Left kidney (tissue), 2 donors: Measurements from ENCODE around the gene AP1B1. TPM values are rescaled to one million over a fixed set of nuclear protein-coding genes. Genes with fewer than 3 reads are reported as not detected.

ENCODE experiments used
- DNase-seq: peaks from one replicate; pipeline ENCODE4 v3.0.0-alpha.2; 2013
- polyA plus RNA-seq: library from polyadenylated mRNA; unstranded; fragments of 120-200 nt; gene quantifications from one replicate; pipeline ENCODE4 v1.2.1, GENCODE V29; 2013; ENCODE audit not compliant: insufficient read length

Gene AP1B1
- polyA plus RNA-seq, 1 donor, result 43.9 TPM

- no peak for DNase-seq
These were observed 87.4 kb downstream of the AP1B1 start for GRCh38 chr22:29300807-29301601.

GRCh38 chr22:29300467-29300806, 87.9 kb downstream of the AP1B1 start:
- DNase-seq, result no peak

GRCh38 chr22:29299136-29299900, 89.1 kb downstream of the AP1B1 start:
- DNase-seq, result no peak

GRCh38 chr22:29298641-29299040, 89.7 kb downstream of the AP1B1 start:
- no peak for DNase-seq

- DNase-seq, result no peak
These were observed 96.0 kb downstream of the AP1B1 start for GRCh38 chr22:29292379-29292778.

- no peak for DNase-seq
These were observed 97.2 kb downstream of the AP1B1 start for GRCh38 chr22:29291215-29291614.

GRCh38 chr22:29290061-29290460, 98.3 kb downstream of the AP1B1 start:
- DNase-seq, result no peak

GRCh38 chr22:29288837-29289236, 99.5 kb downstream of the AP1B1 start:
- DNase-seq, result no peak

GRCh38 chr22:29284196-29284595, 104.2 kb downstream of the AP1B1 start:
- no peak for DNase-seq

- DNase-seq, result no peak
These were observed 110.4 kb downstream of the AP1B1 start for GRCh38 chr22:29277927-29278326.

Other genes with a start within 250 kb of the AP1B1 start
- 67.6 TPM for gene EMID1, start 182.7 kb downstream of the AP1B1 start, polyA plus RNA-seq
- gene RHBDD3, start 120.6 kb downstream of the AP1B1 start, polyA plus RNA-seq, result 25.4 TPM
- gene EWSR1, start 120.3 kb downstream of the AP1B1 start, polyA plus RNA-seq, result 404 TPM
- gene GAS2L1, start 81.9 kb downstream of the AP1B1 start, polyA plus RNA-seq, result 5.9 TPM
- 0.40 TPM for gene RASL10A, start 72.9 kb downstream of the AP1B1 start, polyA plus RNA-seq
- gene RFPL1, start 50.0 kb upstream of the AP1B1 start, polyA plus RNA-seq, result 0.81 TPM
- 9.4 TPM for gene NEFH, start 91.6 kb upstream of the AP1B1 start, polyA plus RNA-seq
- 42.4 TPM for gene THOC5, start 165.2 kb upstream of the AP1B1 start, polyA plus RNA-seq
- 149 TPM for gene NIPSNAP1, start 192.5 kb upstream of the AP1B1 start, polyA plus RNA-seq
- 32.3 TPM for gene NF2, start 215.1 kb upstream of the AP1B1 start, polyA plus RNA-seq